HG03060 (cell line): ENCODE results near the gene MAGI1.

Experiments used
- ATAC-seq: cut with Tn5 transposase; IDR thresholded peaks from one replicate; pipeline ENCODE4 v1.9.1; 2021; ENCODE audit warnings: low read depth, moderate number of reproducible peaks; ENCODE audit not compliant: unreplicated experiment

Gene MAGI1

DNA sequence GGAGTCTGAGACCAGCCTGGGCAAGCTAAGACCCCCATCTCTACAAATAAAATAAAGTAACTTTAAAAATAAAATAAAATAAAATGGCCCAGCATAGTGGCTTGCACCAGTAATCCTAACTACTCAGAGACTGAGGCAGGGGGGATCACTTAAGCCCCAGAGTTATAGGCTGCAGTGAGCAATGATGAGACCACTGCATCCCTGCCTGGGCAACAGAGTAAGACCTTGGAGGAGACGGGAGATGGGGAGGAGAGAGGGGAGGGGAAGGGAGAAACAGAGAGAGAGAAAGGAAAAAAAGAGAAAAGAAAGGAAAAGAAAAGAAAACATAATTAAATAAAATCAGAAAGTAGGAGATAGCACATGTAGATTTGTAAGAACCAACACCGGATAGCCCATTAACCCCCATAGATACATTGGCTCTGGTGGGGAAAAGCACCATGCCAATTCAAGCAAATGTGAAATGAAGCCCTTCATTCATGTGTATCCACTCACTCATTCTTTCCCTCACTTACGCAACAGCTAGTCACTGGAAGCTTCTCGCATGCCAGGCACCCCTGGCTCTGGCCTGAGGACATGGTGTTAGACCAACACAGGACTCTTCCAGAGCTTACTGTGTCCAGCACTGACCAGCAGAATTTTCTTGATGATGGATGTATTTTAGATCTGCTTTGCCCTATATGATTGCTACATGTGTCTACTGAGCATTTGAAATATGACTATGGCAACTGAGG lies 183.2 kb downstream of the MAGI1 start:
- ATAC-seq = no peak

DNA sequence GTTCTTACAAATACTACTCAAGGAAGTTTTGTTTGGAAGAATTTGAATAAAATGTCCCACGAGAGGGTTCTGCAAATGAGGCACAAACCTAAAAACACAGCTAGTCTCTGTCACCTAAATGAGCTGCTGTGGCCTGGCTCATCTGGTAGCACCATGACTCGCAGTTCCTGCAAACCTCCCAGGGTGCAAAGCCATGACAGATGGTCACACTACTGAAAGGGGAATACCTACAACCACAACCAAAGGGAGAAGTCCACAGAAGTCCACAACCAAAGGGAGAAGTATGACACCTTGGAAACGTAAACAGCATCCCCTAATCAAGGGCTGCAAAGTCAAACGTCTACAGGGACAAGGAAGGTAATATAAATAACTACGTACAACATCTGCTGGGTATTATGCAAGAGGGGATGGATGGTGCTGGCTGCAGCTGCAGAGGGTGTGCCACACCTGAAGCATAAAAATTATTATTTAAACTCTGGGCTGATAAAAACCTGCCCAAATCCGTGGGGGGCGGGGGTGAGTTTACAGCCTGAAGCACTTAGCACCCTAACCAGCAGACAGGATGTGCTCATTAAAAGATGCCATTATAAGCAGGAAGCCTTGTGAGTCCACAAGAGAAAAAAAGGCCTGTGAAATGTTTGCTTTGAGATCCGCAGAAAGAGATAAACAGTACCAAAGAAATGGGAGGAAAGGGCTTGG lies 184.0 kb downstream of the MAGI1 start:
- ATAC-seq = no peak

DNA sequence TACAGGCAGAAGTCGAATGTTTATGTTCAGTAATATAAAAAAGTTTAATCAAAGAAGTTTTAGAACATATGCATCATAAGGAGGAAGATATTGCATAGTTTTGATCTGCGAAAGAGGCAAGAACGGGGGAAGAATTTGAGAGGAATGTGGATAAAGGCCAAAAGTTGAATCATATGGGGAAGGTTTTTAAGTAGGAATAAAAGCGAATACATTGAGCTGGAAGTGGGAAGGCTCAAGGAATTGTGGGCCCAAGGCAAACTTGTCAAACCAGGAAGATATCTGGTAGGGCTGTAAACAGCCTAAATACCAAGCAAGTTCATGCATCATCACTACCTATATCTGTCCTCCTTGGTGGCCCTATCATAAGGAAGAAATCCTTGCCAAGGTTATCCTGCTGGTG lies 186.9 kb downstream of the MAGI1 start:
- ATAC-seq = no peak

DNA sequence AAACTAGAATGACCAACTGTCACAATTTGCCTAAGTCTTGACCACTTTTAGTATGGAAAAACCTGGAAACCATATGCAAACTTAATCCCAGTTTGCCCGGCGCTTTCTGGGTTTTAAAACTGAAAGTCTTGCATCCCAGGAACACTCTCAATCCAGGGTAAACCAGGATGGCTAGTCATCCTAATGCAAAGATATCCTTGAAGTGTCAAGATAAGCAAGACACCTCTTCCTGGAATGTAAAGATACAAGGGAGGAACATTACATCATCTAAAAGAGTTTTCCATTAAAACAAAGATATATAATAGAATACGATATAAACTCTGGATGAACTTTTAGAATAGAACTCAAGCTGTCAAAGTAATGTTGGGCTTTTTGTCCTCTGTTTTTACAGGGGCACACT lies 188.5 kb downstream of the MAGI1 start:
- ATAC-seq = no peak

DNA sequence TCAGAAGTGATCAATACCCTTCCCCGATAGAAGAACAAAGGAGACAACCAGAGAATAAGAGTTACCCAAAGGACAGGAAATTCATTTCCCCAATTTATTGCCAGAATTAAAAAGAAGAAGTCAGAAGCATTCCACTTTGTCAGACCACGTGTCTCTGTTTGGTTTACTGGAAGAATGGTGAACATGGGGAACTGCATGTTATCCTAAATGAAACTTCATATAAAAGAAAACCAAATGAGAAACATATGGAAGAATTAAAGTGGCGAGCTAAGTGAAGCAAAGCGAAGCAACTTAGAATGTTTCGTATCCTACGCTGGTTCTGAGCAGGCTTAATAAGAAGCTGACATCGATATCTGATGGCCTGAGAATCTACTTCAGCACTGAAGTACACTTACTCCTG lies 190.7 kb downstream of the MAGI1 start:
- no peak for ATAC-seq

DNA sequence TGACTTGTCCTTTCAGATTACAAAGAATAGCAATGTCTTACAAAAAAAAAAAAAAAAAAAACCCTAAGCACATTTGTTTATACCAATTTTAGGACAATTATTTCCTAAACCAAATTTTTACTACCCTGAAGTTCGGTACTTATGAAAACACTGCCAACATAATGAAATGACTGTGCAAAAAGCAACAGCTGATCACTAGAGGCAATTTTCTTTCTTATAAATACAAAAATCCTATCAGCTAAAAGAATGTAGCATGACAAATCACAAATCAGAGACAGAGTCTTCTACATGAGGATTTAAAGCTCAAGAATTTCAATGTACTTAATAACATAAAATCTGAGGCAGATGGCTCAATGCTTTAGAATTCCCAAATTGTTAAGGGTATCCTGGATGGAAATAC lies 191.8 kb downstream of the MAGI1 start:
- no peak for ATAC-seq

DNA sequence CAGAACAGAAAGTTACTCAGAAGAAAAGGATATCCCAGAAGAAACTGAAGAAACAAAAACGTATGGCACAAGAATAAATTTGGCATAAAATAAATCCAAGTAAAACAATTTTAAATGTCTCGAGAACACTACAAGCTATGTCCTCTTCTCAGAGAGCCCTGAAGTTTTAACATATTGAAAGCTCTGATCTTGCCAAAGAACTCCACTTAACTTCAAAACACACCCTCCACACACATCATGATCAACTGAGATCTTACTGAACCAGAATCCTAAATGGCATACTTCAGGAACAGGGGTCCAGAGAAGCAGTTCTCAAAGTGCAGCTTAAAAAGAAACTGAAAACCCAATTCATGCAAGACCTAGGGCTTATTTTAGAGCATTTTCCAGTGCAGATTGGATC lies 194.3 kb downstream of the MAGI1 start:
- ATAC-seq = no peak

DNA sequence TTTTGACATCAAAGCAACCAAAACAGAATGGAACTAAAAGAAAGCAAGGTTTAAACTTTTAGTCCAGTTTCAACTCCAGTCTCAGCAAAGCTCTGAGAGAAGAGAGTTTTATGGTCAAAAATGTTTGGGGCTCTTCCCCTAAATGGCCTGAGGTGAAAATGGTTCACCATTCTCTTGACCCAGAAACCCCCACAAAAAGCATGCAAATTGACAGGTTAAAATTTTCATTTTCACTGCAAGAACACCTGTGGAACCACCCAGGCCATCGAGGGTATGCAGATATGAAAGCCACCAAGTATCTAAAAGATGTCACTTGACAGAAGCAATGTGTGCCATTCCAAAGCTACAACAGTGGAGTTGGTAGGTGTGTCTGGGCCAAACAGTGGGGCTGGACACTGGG lies 195.0 kb downstream of the MAGI1 start:
- ATAC-seq = no peak

DNA sequence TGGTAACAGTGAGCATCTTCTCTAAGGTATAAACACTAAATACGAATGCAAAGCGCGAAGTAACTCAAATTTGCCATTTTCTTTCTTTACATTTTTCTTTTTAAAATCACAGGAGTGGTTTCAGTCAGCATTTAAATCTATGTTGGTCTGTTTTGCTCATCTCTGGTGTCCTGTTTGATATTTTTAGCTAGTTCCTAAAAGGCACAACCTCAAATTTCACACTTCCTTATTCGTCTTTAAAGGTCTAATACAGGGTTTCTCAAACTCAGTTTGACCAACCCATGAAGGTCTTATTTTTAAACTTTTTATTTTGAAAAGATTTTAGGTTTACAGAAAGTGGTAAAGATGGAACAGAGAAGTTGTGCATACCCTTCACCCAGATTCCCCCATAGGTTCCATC lies 201.1 kb downstream of the MAGI1 start:
- no peak for ATAC-seq

DNA sequence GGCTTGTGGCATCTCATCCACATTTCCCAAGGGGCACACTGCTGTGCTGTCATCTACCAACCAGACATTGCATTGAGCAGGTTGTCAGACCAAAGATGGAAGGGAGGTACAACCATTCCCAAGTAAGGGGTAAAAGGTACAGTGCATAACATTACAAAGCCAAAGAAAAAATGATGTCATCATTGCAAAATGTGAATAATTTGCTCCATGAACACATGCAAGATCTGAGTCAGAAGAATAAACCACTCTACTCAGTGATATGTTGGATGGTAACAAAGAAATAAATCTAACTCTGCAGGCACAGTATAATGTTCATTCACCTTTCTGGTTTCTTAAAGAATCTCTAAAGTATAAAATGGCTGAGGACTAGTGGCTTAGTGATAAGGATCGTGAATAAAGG lies 202.7 kb downstream of the MAGI1 start:
- ATAC-seq = no peak

DNA sequence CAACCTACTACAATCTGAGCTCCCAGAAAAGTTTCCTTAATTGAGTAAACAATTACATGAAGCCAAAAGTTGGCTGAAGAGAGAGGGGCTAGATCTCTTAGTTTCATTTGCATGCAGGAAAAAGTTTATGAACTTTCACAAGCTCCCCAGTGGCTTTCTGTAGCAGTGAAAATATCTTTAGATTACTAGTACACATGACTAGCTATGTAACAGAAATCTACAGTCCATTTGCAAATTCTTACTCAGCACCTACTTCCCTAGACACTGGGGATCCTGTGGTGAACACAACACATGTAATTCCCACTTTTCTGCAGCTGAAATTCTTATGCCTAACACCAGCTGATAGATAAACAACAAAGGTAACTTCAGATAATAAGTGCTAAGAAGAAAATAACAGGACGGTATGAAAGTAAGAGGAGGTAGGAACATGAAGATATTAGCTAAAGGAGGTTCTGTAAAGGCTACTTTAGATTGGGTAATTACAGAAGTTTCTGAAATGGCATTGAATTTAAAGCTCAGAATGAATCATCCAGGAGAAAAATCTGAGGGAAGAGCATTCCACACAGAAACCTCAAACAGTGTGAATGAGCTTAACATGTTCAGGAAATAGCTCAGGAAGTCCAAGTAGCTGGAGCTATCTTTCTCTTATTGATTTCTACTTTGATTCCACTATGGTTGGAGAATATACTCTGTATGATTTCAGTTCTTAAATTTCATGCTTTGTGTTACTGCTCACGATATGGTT lies 204.8 kb downstream of the MAGI1 start:
- ATAC-seq = no peak

DNA sequence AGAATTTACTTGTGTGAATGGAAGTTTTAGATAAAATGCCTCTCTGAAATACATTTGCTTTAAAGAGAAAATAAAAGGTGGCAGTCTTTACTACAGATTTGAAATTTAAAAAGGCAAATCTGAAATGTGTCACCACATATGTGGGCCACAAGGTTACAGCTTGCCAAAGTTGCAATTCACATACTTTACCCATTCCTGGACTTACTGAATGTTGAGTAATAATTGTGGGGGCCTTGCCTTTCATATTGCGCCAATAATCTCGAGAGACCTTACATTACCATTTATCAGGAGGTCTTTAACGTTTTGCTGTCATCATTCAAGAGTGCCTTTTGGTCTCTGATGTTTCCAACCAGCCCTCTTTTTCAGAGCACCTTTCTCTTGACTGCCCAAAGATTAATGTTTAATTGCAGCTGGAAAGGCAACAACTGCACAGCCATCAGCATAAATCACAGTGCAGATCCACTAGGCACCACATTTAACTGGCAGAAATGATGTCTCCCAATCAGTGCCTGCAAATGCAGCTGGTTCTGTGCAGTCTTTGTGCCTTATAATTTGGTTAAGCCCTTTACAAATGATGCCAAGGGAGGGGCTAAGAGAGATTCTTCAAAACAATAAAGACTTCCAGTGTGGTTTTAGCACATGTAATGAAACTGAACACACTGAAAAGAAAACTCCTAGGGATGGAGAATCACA lies 206.8 kb downstream of the MAGI1 start:
- no peak for ATAC-seq

DNA sequence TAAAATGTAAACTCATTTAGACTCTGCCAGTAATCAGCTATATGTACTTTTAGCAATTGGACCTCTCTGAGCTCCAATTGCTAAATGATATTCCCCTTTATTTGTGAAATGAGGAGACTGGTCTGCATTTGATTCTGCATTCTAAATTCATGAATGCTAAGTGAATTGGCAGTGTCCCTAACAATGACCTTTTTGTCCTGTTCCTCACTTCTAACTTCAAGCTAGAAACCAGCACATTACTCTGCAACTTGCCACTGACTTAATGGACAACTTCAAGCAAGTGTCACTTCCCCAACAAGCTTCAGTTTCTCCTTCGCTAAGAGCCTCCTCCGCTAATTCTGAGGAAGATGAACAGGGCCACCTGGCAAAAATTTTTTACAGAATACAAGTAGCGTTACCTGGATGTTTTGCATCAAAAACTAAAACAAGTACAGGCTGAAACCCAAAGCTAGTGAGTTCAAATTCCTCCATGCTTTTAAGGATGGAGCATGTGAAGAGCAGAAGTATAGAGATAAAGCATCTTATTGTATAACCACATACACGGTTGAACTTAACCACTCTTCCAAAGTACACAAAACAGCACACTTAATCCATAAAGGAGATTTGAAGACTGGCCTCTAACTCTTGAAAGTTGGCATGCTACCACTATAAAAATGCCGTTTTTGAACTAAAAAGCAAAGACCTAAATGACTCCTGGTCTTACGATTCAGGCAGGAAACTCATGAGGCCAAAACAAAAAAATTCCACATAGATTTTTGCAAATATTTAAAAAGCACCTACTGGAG lies 207.6 kb downstream of the MAGI1 start:
- ATAC-seq = no peak

DNA sequence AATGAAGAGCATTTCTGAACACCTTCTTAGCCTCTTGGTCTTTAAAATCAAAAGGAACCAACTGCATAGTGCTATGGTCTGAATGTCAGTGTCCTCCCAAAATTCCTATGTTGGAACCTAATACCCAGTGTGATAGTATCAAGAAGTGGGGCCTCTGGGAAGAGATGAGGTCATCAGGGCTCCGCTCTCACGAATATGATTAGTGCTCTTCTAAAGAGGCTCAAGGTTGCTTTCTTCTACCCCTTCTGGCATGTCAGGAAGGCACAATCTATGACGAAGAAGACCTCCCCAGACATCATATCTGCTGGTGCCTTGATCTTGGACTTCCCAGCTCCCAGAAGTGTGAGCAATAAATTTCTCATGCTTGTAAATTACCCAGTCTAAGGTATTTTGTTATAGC lies 209.5 kb downstream of the MAGI1 start:
- no peak for ATAC-seq

DNA sequence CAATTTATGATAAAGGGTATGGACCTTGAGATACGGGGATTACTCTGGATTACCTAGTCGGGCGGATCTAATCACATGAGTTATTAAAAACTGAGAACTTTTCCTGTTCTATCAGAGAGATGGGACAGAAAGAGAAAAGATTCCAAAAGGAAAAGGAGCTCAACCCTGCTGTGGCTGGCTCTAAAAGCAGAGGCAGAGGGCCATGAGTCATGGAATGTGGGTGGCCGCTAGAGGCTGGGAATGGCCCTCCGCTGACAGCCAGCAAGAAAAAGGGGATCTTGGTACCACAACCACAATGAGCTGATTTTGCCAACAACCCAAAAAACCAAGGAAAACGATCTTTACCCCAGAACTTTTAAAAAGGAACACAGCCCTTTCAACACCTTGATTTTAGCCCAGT lies 210.0 kb downstream of the MAGI1 start:
- ATAC-seq = no peak

DNA sequence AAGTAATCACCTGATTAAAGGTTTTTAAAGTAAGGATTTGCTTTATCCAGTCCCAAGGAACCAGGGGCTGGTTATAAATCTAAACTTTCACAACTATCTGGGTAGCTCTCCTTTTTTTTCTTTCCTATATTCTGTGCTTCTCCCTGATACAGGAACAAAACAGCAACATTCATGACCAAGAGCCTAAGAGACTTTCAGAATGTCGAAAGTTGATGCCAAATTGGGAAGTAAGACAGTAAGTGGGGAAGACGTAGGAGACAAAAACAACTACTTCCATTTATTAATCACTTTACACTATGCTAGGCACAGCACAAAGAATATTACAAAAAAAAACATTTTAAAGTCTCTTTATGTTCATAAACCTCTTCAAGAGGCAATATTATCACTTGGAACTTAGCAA lies 211.6 kb downstream of the MAGI1 start:
- ATAC-seq = no peak

DNA sequence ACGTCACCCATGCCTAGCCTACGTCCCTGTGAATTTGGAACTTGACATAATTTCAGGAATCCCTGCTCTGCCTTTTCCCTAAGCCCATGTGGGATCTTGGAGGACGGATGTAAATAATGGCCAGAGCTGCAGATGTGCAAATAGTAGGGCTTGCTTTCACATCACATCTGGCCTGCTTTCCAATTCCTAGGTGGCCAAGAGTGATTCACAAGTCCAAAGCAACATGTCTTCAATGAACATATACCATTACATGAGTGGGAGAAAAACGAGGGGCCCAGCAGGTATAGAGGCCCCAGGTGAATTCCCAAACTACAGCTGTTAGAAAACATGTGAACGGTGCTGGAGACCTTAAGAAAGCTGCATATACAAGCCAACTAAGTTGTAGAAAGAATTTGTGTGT lies 214.6 kb downstream of the MAGI1 start:
- no peak for ATAC-seq

DNA sequence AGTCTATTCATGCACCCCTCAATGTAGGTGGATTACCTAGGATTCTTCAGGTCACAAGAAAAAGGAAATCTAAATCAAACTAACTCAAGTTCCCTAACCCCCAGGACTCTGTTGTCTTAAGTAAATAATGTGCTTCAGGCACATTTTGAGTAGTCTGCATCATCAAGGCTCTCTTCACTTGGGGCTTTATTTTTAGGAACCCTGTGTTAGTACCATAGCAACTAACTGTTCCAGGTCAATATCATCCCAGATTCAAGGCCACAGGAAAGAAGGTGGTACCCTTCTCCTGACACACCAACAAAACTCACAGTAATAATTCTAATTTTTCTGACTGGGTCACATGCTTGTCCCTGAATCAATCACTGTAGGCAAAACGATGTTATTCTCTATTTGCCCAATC lies 218.1 kb downstream of the MAGI1 start:
- ATAC-seq = no peak

DNA sequence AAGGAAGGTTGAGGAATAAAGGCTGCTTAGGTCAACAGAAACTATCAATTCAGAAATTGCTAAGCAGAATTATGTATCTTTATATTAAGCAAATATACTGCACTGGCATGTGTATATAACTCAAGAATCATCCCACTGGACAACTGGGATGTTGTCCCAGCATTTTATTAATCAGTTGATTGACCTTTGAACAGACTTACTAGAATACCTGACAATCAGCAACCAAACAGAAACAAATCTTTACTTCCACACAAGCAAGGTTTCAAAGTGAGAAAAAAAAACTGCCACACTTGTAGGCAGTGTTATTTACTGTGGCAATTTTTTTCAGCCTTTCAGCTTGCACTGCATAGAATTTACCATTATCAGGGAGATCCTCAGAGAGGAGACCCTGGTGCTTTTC lies 218.8 kb downstream of the MAGI1 start:
- ATAC-seq = no peak

DNA sequence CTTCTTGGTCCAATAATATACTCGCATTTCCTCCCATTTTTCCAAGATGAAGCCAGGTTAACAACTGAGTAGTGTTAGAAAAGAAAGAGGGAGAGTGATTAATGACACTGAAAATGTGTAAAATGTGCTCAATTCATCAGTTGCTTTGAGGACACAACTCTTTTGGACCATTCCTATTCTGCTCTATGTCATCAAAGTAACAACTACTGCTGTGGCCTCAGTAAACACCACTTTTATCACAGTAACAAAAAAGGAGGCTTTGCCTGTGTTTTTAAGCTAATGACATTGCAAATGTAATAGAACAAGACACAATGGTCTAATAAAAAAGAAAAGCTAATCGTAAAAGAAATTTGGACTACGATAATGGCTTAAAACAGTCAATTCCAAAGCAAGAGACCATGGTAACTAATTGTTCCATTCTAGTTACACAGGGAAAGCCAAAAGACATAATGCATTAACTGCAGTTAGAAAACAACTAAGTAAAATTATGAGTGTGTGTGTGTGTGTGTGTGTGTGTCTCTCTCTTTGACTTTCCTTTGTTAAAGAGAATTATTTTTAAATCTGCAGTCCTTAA lies 221.1 kb downstream of the MAGI1 start:
- no peak for ATAC-seq
